ENCODE results near the gene ATF7.

DNA sequence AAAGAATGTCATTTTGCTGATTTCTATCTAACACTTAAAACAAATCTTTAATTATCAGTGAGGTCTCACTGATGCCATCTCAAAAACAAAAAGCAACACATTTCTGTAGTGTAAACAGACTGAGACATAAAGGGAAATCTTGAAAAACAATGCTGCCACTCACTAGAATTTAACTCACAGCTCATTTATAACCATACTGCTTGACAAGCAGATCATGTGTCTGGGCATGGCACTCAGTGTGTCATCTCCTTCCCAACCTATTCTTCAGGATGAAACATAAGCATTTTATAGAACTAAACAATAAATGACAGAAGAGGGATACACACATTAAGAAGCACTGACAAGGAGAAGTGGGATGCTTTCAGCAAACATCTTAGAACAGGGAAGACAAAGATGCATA, 22.4 kb downstream of the ATF7 start:
- TF ChIP-seq, protein P1, sequence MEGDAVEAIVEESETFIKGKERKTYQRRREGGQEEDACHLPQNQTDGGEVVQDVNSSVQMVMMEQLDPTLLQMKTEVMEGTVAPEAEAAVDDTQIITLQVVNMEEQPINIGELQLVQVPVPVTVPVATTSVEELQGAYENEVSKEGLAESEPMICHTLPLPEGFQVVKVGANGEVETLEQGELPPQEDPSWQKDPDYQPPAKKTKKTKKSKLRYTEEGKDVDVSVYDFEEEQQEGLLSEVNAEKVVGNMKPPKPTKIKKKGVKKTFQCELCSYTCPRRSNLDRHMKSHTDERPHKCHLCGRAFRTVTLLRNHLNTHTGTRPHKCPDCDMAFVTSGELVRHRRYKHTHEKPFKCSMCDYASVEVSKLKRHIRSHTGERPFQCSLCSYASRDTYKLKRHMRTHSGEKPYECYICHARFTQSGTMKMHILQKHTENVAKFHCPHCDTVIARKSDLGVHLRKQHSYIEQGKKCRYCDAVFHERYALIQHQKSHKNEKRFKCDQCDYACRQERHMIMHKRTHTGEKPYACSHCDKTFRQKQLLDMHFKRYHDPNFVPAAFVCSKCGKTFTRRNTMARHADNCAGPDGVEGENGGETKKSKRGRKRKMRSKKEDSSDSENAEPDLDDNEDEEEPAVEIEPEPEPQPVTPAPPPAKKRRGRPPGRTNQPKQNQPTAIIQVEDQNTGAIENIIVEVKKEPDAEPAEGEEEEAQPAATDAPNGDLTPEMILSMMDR (IDR thresholded peaks at IDR 0.05), result no peak
- no peak for TF ChIP-seq EZH2 (IDR thresholded peaks at IDR 0.05)

Data from neural progenitor cell (in vitro differentiated cells).